ENCODE measurements around the gene CEP70. TPM values are rescaled to one million over a fixed set of nuclear protein-coding genes. Genes with fewer than 3 reads are reported as not detected.

The CEP70 gene
- total and polyA plus RNA-seq, 2 of the 13 experiments (the other 11 are each of a cell fraction or from before 2014, with no cell fraction given), result 4.0 to 22.3 TPM

- TF ChIP-seq AHDC1 (CRISPR knock-in tag; IDR thresholded peaks at IDR 0.05; ENCODE audit: borderline replicate concordance) (no peak), ZSCAN22 (CRISPR knock-in tag; IDR thresholded peaks at IDR 0.05) (no peak), PRDM15 (CRISPR knock-in tag; IDR thresholded peaks at IDR 0.05) (peak; percentile 59; the same call in 1 of the 2 replicates), SETDB1 (CRISPR knock-in tag; IDR thresholded peaks at IDR 0.05; ENCODE audit: borderline replicate concordance) (0 out of 2 replicates have a peak, but pooled peaks have one; percentile 31), HOXA5 (CRISPR knock-in tag; IDR thresholded peaks at IDR 0.05) (peak; percentile 68; the same call in 1 of the 2 replicates), ZNF33A (CRISPR knock-in tag; IDR thresholded peaks at IDR 0.05; ENCODE audit: borderline replicate concordance) (no peak), CHD4 (IDR thresholded peaks at IDR 0.05; ENCODE audit: borderline replicate concordance, low read length) (no peak), ONECUT2 (CRISPR knock-in tag; IDR thresholded peaks at IDR 0.05) (0 out of 2 replicates have a peak, but pooled peaks have one; percentile 5), TGIF2 (CRISPR knock-in tag; IDR thresholded peaks at IDR 0.05) (peak; percentile 82), CENPT (CRISPR knock-in tag; IDR thresholded peaks at IDR 0.05; ENCODE audit: low read depth) (peak; percentile 90; the same call in 1 of the 2 replicates), SMAD1 (CRISPR knock-in tag; IDR thresholded peaks at IDR 0.05; ENCODE audit: borderline replicate concordance, low read depth) (peak; percentile 78; the same call in 1 of the 2 replicates), ZNF549 (CRISPR knock-in tag; IDR thresholded peaks at IDR 0.05) (no peak), ZNF576 (CRISPR knock-in tag; IDR thresholded peaks at IDR 0.05) (no peak), ZNF263 (CRISPR knock-in tag; IDR thresholded peaks at IDR 0.05) (peak; percentile 19; the same call in 1 of the 2 replicates), NFE2L2 (IDR thresholded peaks at IDR 0.05; ENCODE audit: low read length) (no peak)
- TF ChIP-seq, protein P1, sequence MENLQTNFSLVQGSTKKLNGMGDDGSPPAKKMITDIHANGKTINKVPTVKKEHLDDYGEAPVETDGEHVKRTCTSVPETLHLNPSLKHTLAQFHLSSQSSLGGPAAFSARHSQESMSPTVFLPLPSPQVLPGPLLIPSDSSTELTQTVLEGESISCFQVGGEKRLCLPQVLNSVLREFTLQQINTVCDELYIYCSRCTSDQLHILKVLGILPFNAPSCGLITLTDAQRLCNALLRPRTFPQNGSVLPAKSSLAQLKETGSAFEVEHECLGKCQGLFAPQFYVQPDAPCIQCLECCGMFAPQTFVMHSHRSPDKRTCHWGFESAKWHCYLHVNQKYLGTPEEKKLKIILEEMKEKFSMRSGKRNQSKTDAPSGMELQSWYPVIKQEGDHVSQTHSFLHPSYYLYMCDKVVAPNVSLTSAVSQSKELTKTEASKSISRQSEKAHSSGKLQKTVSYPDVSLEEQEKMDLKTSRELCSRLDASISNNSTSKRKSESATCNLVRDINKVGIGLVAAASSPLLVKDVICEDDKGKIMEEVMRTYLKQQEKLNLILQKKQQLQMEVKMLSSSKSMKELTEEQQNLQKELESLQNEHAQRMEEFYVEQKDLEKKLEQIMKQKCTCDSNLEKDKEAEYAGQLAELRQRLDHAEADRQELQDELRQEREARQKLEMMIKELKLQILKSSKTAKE (CRISPR knock-in tag; IDR thresholded peaks at IDR 0.05; ENCODE audit: borderline replicate concordance), result no peak; the same call in 1 of the 2 replicates
Measured at GRCh38 chr3:138594150-138594934, at the start of gene CEP70 (continued).
